Measurements from ENCODE around the gene RPL3. TPM values are rescaled to one million over a fixed set of nuclear protein-coding genes. Genes with fewer than 3 reads are reported as not detected.

Gene RPL3
- total and polyA plus RNA-seq, 2 donors (not counting 1 experiment from before 2014, with no cell fraction given) = 2,665 to 5,418 TPM

DNA sequence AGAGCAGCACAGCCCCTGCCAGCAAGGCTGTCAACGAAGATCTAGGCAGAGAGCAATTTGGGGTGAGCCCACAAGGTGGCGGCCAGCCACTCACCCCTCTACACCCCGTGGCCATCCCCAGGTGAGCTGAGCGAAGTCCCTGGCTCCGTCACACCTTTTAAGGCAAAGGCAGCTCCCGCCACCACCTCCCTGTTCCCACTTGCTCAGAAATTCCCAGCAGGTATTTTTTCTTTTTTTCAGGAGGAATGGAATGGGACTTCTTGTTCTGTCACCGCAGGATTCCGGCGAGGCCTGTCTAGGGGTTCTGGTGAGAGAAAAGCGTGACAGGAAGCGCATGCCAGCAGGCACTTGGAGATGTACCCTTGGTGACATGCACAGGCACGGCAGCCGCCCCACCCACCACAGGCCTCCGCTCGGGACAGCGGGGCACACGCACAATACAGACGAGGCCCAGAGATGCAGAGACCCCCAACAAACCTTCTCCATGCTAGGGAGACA lies 10.0 kb downstream of the RPL3 start:
- TF ChIP-seq EZH2 (IDR thresholded peaks at IDR 0.05; ENCODE audit: borderline replicate concordance, insufficient read depth, low read depth, low read length, poor library complexity, severe bottlenecking) = no peak
- TF ChIP-seq, protein P1, sequence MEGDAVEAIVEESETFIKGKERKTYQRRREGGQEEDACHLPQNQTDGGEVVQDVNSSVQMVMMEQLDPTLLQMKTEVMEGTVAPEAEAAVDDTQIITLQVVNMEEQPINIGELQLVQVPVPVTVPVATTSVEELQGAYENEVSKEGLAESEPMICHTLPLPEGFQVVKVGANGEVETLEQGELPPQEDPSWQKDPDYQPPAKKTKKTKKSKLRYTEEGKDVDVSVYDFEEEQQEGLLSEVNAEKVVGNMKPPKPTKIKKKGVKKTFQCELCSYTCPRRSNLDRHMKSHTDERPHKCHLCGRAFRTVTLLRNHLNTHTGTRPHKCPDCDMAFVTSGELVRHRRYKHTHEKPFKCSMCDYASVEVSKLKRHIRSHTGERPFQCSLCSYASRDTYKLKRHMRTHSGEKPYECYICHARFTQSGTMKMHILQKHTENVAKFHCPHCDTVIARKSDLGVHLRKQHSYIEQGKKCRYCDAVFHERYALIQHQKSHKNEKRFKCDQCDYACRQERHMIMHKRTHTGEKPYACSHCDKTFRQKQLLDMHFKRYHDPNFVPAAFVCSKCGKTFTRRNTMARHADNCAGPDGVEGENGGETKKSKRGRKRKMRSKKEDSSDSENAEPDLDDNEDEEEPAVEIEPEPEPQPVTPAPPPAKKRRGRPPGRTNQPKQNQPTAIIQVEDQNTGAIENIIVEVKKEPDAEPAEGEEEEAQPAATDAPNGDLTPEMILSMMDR (IDR thresholded peaks at IDR 0.05) = no peak
- Mint-ChIP-seq H3K9me3 (ENCODE audit: insufficient read depth) (no peaks in the 10 kb centered on the region), H3K27me3 (no peaks in the 10 kb centered on the region), H3K4me3 (no peak overlapping the region), H3K27ac (no peak overlapping the region), H3K4me1 (peaks cover 14% of the 10 kb centered on the region)
- WGBS (ENCODE audit: insufficient coverage) = 81% methylated on average over 15 of the region's 18 CpGs
- no peaks in the 10 kb centered on the region for H3K27me3 ChIP-seq (replicated peaks in 1 of 4; ENCODE audit: control extremely low read depth in 1 of 4, control insufficient read depth in 3 of 4, insufficient read depth in 4 of 4, low read length in 3 of 4)
- DNase-seq (no peak), ATAC-seq (ENCODE audit: low read depth) (no peak)
- ChIA-PET POLR2A (interaction anchor here (1.0 kb wide), 1 partner anchor 10 kb away, joined by 3 read pairs; the partner anchor contains the start of gene RPL3), CTCF (interaction anchor here (0.6 to 4.6 kb wide), 8 partner anchors 9 to 439 kb away, joined by 3 to 121 read pairs (median 4); partner anchors contain the start of gene RPL3)
- intact Hi-C loops (cut with micrococcal nuclease) = no loop called here
- no peak overlapping the region for H3K4me3 ChIP-seq (ENCODE audit: control extremely low read depth in 1 of 5, extremely low read depth in 1 of 5, insufficient read depth in 1 of 5, low read depth in 2 of 5, low read length in 4 of 5)
- H3K79me2 ChIP-seq (ENCODE audit: control insufficient read depth, insufficient read depth, low read length) = no peaks in the 10 kb centered on the region
- H3K36me3 ChIP-seq (replicated peaks in 1 of 2; ENCODE audit: control extremely low read depth in 1 of 2, control insufficient read depth in 1 of 2, extremely low read depth in 1 of 2, insufficient read depth in 2 of 2, low read length in 1 of 2) = peaks cover 0 to 30% of the 10 kb centered on the region in 2 experiments
- H3K27ac ChIP-seq (ENCODE audit: low read length in 2 of 2) = no peak overlapping the region
- no peak overlapping the region for H3K9ac ChIP-seq (ENCODE audit: low read length)
- peaks cover 0 to 18% of the 10 kb centered on the region in 2 donors for H3K4me1 ChIP-seq (ENCODE audit: control insufficient read depth in 2 of 2, insufficient read depth in 2 of 2, low read length in 2 of 2)
- peaks cover 0 to 4% (median 0%) of the 10 kb centered on the region in 3 donors for H3K9me3 ChIP-seq (ENCODE audit: control extremely low read depth in 1 of 3, control insufficient read depth in 2 of 3, insufficient read depth in 1 of 3, low read length in 2 of 3)
- no peak overlapping the region for H2AFZ ChIP-seq (ENCODE audit: insufficient read depth, low read depth, low read length, poor library complexity, severe bottlenecking)
- no peak overlapping the region for H3K4me2 ChIP-seq (replicated peaks; ENCODE audit: low read depth, low read length, poor library complexity, severe bottlenecking)
- peaks cover 27% of the 10 kb centered on the region for H4K20me1 ChIP-seq (ENCODE audit: control insufficient read depth, insufficient read depth, low read length, poor library complexity, severe bottlenecking)

DNA sequence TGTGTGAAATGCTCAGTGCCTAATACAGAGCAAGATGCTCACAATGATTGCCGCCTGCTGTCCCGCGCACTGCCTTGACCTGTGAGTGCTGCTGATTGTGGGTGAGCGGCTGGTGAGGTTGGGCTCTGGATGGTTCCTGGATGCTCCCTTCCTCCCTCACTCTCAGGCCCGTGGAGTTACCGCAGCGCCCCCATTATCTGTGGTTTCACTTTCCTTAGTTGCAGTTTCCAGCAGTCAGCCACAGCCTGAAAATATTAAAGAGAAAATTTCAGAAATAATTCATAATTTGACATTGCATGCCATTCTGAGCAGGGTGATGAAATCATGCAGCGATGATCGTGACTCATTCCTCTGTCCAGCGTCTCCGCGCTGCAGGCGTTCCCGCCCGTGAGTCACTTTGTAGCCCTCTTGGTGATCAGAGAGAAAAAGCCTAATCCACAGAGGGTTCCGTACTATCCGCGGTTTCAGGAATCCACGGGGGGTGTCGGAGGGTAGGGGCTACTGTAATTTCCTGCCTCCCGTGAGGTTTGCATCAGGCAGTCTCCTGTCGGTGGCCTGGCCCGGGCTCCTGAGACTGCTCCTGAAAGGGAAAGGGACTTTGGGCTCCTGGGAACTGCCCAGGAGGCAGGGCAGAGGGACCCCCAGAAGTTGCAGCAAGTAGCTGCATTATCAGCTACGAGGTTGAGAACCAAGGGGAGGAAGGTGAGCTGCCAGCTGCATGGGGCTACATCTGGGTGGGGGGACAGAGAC lies 10.6 kb downstream of the RPL3 start:
- H3K27ac Mint-ChIP-seq = no peak overlapping the region
- Histone ChIP-seq H3K4me1 (ENCODE audit: control insufficient read depth in 2 of 2, insufficient read depth in 2 of 2, low read length in 2 of 2) (peaks cover 0 to 18% of the 10 kb centered on the region in 2 donors), H3K27ac (ENCODE audit: low read length in 2 of 2) (no peak overlapping the region), H4K20me1 (ENCODE audit: control insufficient read depth, insufficient read depth, low read length, poor library complexity, severe bottlenecking) (peaks cover 21% of the 10 kb centered on the region), H3K27me3 (replicated peaks in 1 of 4; ENCODE audit: control extremely low read depth in 1 of 4, control insufficient read depth in 3 of 4, insufficient read depth in 4 of 4, low read length in 3 of 4) (no peaks in the 10 kb centered on the region), H3K4me2 (replicated peaks; ENCODE audit: low read depth, low read length, poor library complexity, severe bottlenecking) (no peak overlapping the region), H3K9ac (ENCODE audit: low read length) (no peak overlapping the region), H3K36me3 (replicated peaks in 1 of 2; ENCODE audit: control extremely low read depth in 1 of 2, control insufficient read depth in 1 of 2, extremely low read depth in 1 of 2, insufficient read depth in 2 of 2, low read length in 1 of 2) (peaks cover 0 to 24% of the 10 kb centered on the region in 2 experiments), H2AFZ (ENCODE audit: insufficient read depth, low read depth, low read length, poor library complexity, severe bottlenecking) (no peak overlapping the region), H3K79me2 (ENCODE audit: control insufficient read depth, insufficient read depth, low read length) (no peaks in the 10 kb centered on the region), H3K9me3 (ENCODE audit: control extremely low read depth in 1 of 3, control insufficient read depth in 2 of 3, insufficient read depth in 1 of 3, low read length in 2 of 3) (peaks cover 0 to 4% (median 0%) of the 10 kb centered on the region in 3 donors), H3K4me3 (ENCODE audit: control extremely low read depth in 1 of 5, extremely low read depth in 1 of 5, insufficient read depth in 1 of 5, low read depth in 2 of 5, low read length in 4 of 5) (no peak overlapping the region)
- no peaks in the 10 kb centered on the region for H3K9me3 Mint-ChIP-seq (ENCODE audit: insufficient read depth)
- H3K4me3 Mint-ChIP-seq = no peak overlapping the region
- ATAC-seq (ENCODE audit: low read depth) (no peak), DNase-seq (no peak)
- no peaks in the 10 kb centered on the region for H3K27me3 Mint-ChIP-seq
- POLR2A ChIA-PET = interaction anchor here (1.0 kb wide), 1 partner anchor 11 kb away, joined by 3 read pairs; the partner anchor contains the start of gene RPL3
- CTCF ChIA-PET = interaction anchor here (0.6 to 4.6 kb wide), 4 partner anchors 11 to 309 kb away, joined by 3 to 121 read pairs (median 4); partner anchors contain the start of gene RPL3
- intact Hi-C loops (cut with micrococcal nuclease) = no loop called here
- H3K4me1 Mint-ChIP-seq = peaks cover 14% of the 10 kb centered on the region
- WGBS (ENCODE audit: insufficient coverage) = 49% methylated on average over 16 of the region's 24 CpGs
- no peak for TF ChIP-seq EZH2 (IDR thresholded peaks at IDR 0.05; ENCODE audit: borderline replicate concordance, insufficient read depth, low read depth, low read length, poor library complexity, severe bottlenecking)
- TF ChIP-seq, protein P1 (IDR thresholded peaks at IDR 0.05) = no peak

Data from B cell (primary cell).